Skeletal muscle tissue (tissue), 4 donors: ENCODE results near the gene GNAO1. TPM values are rescaled to one million over a fixed set of nuclear protein-coding genes. Genes with fewer than 3 reads are reported as not detected.

ENCODE experiments used
- H3K27ac ChIP-seq: one replicate; pipeline ENCODE4 v1.7.0; 2013; ENCODE audit warnings: mild to moderate bottlenecking, low read depth, low read length, inconsistent platforms
- H3K27me3 ChIP-seq, 3 donors: one replicate each; pipeline ENCODE4 v1.7.0; 2013; ENCODE audit warnings: low read length in 3 of 3; ENCODE audit not compliant: control insufficient read depth in 3 of 3, insufficient read depth in 3 of 3
- H3K36me3 ChIP-seq, 3 donors: one replicate each; pipeline ENCODE4 v1.7.0; 2013; ENCODE audit warnings: low read length in 3 of 3; ENCODE audit not compliant: control insufficient read depth in 3 of 3, insufficient read depth in 3 of 3
- H3K4me1 ChIP-seq, 3 donors: one replicate each; pipeline ENCODE4 v1.7.0; 2013; ENCODE audit warnings: low read length in 3 of 3, mild to moderate bottlenecking in 3 of 3; ENCODE audit not compliant: control insufficient read depth in 3 of 3, insufficient read depth in 3 of 3
- H3K4me3 ChIP-seq, 3 donors: one replicate each; pipeline ENCODE4 v1.7.0; 2013; ENCODE audit warnings: low read length in 3 of 3
- H3K9ac ChIP-seq, 3 donors: one replicate each; pipeline ENCODE4 v1.7.0; 2013; ENCODE audit warnings: low read length in 3 of 3, mild to moderate bottlenecking in 3 of 3, moderate library complexity in 2 of 3, low read depth in 1 of 3
- H3K9me3 ChIP-seq, 3 donors: one replicate each; pipeline ENCODE4 v1.7.0; 2013; ENCODE audit warnings: low read length in 3 of 3; ENCODE audit not compliant: control insufficient read depth in 3 of 3
- total RNA-seq: library from RNA; depleted of rRNA; stranded (reverse); fragments of >200 nt; gene quantifications from one replicate; pipeline ENCODE4 v1.2.3, GENCODE V29; 2014
- donor health status: Osteomylitis.

The GNAO1 gene
- total RNA-seq, 1 donor from 2014 or later = under 0.01 TPM

DNA sequence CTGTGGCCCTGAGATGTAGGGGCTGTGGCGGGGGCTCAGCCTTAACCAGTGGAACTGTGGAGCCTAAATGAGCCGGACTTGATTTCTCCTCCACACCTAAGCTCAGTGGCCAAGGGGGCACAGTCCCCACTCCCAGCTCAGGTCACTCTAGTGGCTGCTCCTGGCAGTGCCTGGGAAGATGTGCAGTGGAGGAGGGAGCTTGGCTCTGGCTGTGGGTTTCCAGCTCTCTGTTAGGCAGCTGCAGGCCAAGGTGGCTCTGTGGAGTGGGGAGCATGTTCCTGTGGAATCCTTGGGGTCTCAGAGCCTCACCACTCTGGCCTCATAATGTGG, 157.8 kb downstream of the GNAO1 start:
- Histone ChIP-seq H3K36me3 (peaks cover 0 to under 1% (median 0%) of the 10 kb centered on the region in 3 donors), H3K4me3 (no peak overlapping the region), H3K9me3 (no peaks in the 10 kb centered on the region), H3K27me3 (no peaks in the 10 kb centered on the region), H3K27ac (no peak overlapping the region), H3K9ac (no peak overlapping the region), H3K4me1 (peaks cover 7 to 10% (median 9%) of the 10 kb centered on the region in 3 donors)

DNA sequence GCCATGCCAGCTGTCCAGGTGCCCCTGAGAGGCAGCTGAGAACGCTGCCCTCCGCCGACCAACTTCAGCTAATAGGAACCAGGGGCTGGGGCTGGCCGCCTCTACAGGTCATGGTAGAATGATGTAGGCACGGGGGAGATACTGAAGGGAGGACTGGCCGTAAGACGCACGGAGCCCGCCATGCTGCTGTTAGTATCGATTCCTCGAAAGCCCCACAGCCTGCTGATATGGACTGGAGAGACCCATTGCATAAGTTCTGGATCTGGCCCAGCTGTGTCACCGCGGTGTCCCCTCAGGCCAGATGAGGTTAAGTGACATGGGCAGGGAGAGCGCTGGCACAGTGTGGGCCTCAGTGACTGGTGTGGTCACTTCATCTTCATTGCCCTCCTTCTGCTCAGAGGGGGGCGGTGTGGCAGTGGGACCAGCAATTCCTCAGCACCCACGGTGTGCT, 158.4 kb downstream of the GNAO1 start:
- no peaks in the 10 kb centered on the region for H3K36me3 ChIP-seq
- H3K4me3 ChIP-seq = no peak overlapping the region
- peaks cover 7 to 10% (median 9%) of the 10 kb centered on the region in 3 donors for H3K4me1 ChIP-seq
- H3K9me3 ChIP-seq = no peaks in the 10 kb centered on the region
- no peak overlapping the region for H3K9ac ChIP-seq
- H3K27me3 ChIP-seq = no peaks in the 10 kb centered on the region
- no peak overlapping the region for H3K27ac ChIP-seq

DNA sequence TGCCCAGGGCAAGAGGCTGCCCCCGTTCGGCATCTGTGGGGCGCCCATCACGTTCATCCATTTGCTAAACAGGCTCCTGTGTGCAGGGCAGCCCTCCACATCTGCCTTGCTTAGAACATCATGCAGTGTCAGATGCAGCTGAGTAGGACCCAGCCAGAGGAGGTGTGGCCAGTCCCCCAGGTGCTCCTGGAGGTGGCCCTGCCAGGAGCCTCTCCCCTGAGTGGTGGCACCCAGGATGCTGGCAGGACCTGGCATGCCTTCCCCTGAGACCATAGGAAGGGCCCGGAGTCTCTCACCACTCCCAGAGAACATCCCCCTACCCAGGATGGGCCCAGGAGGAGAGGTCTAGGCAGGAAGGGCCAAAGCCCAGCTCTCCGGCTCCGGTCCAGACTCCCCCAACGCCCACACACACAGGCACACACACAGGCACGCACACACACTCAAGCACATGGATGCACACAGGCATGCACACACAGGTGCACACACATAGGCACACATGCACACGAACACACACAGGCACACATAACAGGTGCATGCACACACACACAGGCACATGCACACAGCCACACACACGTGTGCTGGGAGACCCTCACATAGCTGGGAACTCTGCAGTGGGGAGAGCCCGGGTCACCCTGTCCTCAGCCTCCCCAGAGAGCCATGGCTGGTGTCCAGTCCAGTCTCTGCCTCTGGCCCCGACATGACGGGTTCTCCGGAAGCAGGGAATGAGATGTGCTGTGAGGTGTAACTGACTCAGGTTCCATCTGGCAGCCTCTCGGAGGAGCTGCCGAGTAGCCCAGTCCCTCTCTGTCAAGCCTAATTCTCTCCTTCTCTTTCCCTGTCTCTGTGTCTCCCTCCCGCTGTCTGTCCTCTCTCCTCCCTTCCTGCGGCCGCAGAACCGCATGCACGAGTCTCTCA, 159.5 kb downstream of the GNAO1 start:
- H3K27me3 ChIP-seq = no peaks in the 10 kb centered on the region
- no peaks in the 10 kb centered on the region for H3K9me3 ChIP-seq
- peaks cover 7 to 10% (median 9%) of the 10 kb centered on the region in 3 donors for H3K4me1 ChIP-seq
- H3K27ac ChIP-seq = no peak overlapping the region
- H3K4me3 ChIP-seq = no peak overlapping the region
- no peaks in the 10 kb centered on the region for H3K36me3 ChIP-seq
- no peak overlapping the region for H3K9ac ChIP-seq

DNA sequence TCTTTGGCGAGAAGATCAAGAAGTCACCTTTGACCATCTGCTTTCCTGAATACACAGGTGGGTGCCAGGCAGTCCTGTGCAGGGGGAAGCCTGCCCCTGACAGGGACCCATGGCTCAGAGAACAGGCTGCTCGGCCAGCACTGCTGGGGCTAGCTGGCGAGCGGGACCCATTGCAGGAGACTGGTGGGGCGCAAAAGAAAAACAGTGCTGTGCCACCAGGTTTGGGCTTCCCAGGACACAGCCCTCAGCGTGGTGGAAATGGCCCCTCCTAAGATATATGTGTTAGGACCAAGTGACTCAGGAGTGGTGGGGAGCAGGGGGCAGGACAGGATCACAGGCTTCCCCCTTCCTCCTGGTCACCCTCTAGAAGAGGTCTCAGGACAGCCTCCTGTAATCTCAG, 160.2 kb downstream of the GNAO1 start:
- H3K4me1 ChIP-seq = peaks cover 14 to 15% (median 14%) of the 10 kb centered on the region in 3 donors
- no peak overlapping the region for H3K4me3 ChIP-seq
- H3K27ac ChIP-seq = no peak overlapping the region
- H3K9ac ChIP-seq = no peak overlapping the region
- H3K27me3 ChIP-seq = no peaks in the 10 kb centered on the region
- H3K36me3 ChIP-seq = no peaks in the 10 kb centered on the region
- no peaks in the 10 kb centered on the region for H3K9me3 ChIP-seq

DNA sequence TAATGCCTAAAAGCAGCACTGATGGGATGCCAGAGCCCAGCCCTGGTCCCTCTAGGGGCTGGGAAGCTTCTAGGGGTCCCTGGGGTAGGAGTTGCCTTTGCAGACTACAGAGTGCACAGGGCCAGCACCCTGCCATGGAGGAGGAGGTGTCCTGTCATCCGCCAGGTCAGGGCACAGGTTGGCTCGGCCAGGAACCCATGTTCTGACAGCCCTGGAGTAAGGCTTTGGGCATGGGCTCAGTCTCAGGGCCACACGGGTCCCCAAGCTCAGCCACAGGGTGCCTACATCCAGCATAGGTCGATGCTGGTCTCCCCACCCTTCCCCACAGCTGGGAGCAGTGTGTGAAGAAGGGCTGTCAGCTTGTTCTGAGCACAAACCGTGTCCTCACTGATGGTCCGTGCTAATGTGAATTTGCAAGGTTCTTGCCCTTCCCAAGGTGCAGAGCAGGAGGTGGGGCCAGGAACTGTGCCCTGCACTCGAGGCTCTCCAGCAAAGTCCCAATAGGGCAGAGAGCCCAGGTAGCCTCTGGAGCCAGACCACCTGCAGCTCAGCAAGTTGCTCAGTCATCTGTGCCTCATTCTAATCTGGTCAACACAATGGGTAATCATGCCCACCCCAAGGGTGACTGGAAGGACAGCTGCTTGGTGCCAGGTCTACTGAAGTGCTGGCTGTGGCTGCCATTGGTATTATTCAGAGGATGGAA, 161.2 kb downstream of the GNAO1 start:
- Histone ChIP-seq H3K4me1 (peaks cover 14 to 15% (median 14%) of the 10 kb centered on the region in 3 donors), H3K9me3 (no peaks in the 10 kb centered on the region), H3K27me3 (no peaks in the 10 kb centered on the region), H3K36me3 (no peaks in the 10 kb centered on the region), H3K27ac (no peak overlapping the region), H3K9ac (no peak overlapping the region), H3K4me3 (no peak overlapping the region)

DNA sequence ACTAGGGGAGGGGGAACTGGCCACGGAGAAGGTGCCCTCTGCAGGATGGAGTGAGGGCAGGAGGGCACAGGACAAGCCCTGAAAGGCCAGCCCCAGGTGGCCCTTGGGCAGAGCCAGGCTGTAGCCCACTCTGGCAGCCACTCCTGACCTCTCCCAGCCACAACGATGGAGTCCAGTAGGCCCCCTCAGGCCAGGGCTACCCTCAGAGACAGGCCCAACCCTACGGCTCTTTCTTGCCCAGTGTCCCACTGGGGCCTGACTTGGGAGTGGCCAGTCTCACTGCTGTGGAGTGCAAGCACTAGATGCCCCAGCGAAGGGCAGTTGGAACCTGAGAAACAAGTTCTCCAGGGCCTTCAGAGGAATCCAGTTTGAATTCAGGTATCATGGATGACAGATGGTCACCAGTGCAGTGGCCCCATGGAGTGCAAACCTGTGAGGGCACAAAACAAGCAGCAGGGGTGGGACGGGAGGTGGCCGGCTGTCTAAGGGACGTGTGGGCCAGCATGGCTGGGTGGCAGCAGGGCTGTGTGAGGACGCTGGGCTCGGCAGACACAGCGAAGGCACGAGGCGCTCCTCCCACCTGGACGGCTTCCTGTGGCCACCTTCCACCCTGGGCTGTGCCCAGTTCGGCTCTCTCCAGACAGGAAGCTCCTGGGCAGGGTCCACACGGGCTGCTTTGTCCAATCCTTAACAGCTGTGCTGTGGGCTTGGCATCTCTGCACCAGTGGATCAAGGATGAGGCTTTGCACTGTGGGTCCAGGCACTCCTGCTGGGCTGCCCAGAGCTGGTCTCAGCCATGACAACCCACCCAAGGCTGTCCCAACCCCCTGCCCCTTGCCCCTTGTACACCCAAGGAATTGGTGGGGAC, 162.0 kb downstream of the GNAO1 start:
- H3K36me3 ChIP-seq = no peaks in the 10 kb centered on the region
- no peak overlapping the region for H3K9ac ChIP-seq
- no peaks in the 10 kb centered on the region for H3K27me3 ChIP-seq
- H3K4me1 ChIP-seq = peaks cover 14 to 21% (median 16%) of the 10 kb centered on the region in 3 donors
- no peaks in the 10 kb centered on the region for H3K9me3 ChIP-seq
- H3K4me3 ChIP-seq = no peak overlapping the region
- H3K27ac ChIP-seq = no peak overlapping the region

DNA sequence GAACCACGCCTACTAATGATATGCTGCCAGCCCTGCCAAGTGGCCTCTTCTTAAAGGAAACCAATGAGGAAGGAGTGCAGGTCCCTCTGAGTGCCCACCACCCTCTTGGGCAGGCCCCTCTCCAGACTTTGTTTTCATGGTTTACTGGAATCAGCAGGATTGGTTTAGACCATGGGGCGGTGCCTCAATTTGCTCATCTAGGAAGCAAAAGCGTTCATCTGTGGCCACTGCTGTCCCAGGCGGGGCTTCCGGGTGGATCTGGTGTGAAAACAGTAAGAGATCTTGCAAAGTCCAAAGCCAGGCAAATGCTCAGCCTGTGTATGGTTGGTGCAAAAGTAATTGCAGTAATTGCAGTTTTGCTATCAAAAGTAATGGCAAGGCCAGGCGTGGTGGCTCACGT, 162.7 kb downstream of the GNAO1 start:
- Histone ChIP-seq H3K9me3 (no peaks in the 10 kb centered on the region), H3K4me1 (peaks cover 14 to 21% (median 16%) of the 10 kb centered on the region in 3 donors), H3K4me3 (no peak overlapping the region), H3K36me3 (no peaks in the 10 kb centered on the region), H3K27me3 (no peaks in the 10 kb centered on the region), H3K27ac (no peak overlapping the region), H3K9ac (no peak overlapping the region)

DNA sequence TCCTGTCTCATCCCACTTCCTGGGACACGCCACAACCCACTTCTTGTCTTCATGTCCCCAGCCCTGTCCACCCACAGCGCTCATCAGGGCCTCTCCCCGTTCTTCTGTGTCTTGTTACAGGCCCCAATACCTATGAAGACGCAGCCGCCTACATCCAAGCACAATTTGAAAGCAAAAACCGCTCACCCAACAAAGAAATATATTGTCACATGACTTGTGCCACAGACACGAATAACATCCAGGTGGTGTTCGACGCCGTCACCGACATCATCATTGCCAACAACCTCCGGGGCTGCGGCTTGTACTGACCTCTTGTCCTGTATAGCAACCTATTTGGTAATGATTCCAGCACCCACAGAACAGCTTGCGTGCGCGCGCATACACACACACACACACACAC, 163.5 kb downstream of the GNAO1 start:
- no peak overlapping the region for H3K9ac ChIP-seq
- no peaks in the 10 kb centered on the region for H3K36me3 ChIP-seq
- H3K4me3 ChIP-seq = no peak overlapping the region
- no peaks in the 10 kb centered on the region for H3K27me3 ChIP-seq
- no peaks in the 10 kb centered on the region for H3K9me3 ChIP-seq
- H3K27ac ChIP-seq = no peak overlapping the region
- H3K4me1 ChIP-seq = peaks cover 14 to 24% (median 19%) of the 10 kb centered on the region in 3 donors

DNA sequence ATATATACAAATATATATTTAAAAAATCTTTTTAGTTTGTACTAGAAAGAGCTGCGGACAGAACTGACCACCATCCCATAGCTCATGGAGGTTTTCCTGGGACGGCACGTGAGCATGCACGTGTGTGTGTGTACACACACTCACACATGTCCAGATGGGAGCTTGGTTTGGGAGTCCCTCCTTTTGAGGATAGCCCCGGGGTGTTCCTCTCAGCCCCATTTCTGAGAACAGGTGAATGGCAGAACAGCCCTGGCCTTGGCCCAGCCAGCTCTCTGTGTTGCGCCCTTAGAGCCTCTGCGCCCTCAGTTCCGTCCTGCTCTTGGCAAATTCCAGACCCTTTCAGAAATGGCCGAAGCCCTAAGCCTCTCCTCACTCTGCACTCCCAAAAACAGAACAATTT, 163.9 kb downstream of the GNAO1 start:
- no peak overlapping the region for H3K9ac ChIP-seq

More for the DNA sequence above, 163.9 kb downstream of the GNAO1 start:
- Histone ChIP-seq H3K4me3 (no peak overlapping the region), H3K9me3 (no peaks in the 10 kb centered on the region), H3K27me3 (no peaks in the 10 kb centered on the region), H3K36me3 (no peaks in the 10 kb centered on the region), H3K4me1 (peaks cover 17 to 29% (median 19%) of the 10 kb centered on the region in 3 donors), H3K27ac (no peak overlapping the region)
